Panc1 (cell line): ENCODE data around the gene TTLL7.

Experiments used
- CTCF ChIP-seq: fragments of 450-650 bp; IDR thresholded peaks from 2 replicates; pipeline ENCODE4 v1.5.1; 2017; ENCODE audit warnings: mild to moderate bottlenecking
- REST ChIP-seq, 2 experiments: IDR thresholded peaks; 2 replicates each; pipeline ENCODE4 v1.6.1; 2011 to 2012; ENCODE audit warnings: low read depth in 2 of 2, control low read depth in 1 of 2, low read length in 1 of 2, mild to moderate bottlenecking in 1 of 2, moderate library complexity in 1 of 2; ENCODE audit not compliant: insufficient read depth in 1 of 2
- SIN3A ChIP-seq: IDR thresholded peaks from 2 replicates; pipeline ENCODE4 v1.6.1; 2012; ENCODE audit warnings: low read depth, mild to moderate bottlenecking, low read length, moderate library complexity, borderline replicate concordance; ENCODE audit not compliant: insufficient read depth

- TF ChIP-seq SIN3A (no peak), CTCF (no peak), REST (IDR thresholded peaks at IDR 0.05; ENCODE audit: insufficient read depth in 1 of 2, low read depth in 2 of 2, low read length in 1 of 2) (no peak)
Observed at GRCh38 chr1:83896299-83896698, 102.6 kb downstream of the TTLL7 start.
